Heart left ventricle (tissue), 16 donors: ENCODE results near the gene TXNDC5. TPM values are rescaled to one million over a fixed set of nuclear protein-coding genes. Genes with fewer than 3 reads are reported as not detected.

ENCODE experiments used
- ATAC-seq, 4 donors: fragments of 200-7000 bp; cut with Tn5 transposase; one replicate each; pipeline ENCODE4 v1.9.1; 2020 to 2022; ENCODE audit warnings: moderate library complexity in 4 of 4, mild to moderate bottlenecking in 3 of 4, moderate number of reproducible peaks in 1 of 4
- DNase-seq, 5 donors: peaks; one replicate each; pipeline ENCODE4 v3.0.0-alpha.2; 2020
- H3K27ac ChIP-seq, 12 donors: fragments of 200-600 bp; sonication (generic) in 4 of 12; one replicate each; pipeline versions ENCODE4 v1.5.0 to v1.8.0; 2016 to 2022; ENCODE audit warnings: mild to moderate bottlenecking in 2 of 12
- H3K27me3 ChIP-seq, 9 donors: fragments of 200-600 bp; sonication (generic) in 2 of 9; one replicate each; pipeline versions ENCODE4 v1.5.1 to v1.8.0; 2016 to 2022; ENCODE audit warnings: mild to moderate bottlenecking in 3 of 9
- H3K36me3 ChIP-seq, 9 donors: fragments of 200-600 bp; sonication (generic) in 2 of 9; one replicate each; pipeline versions ENCODE4 v1.5.0 to v1.8.0; 2018 to 2022; ENCODE audit warnings: mild to moderate bottlenecking in 2 of 9
- H3K4me1 ChIP-seq, 12 donors: fragments of 200-600 bp; sonication (generic) in 4 of 12; one replicate each; pipeline versions ENCODE4 v1.5.0 to v1.8.0; 2016 to 2022; ENCODE audit warnings: mild to moderate bottlenecking in 3 of 12
- H3K4me3 ChIP-seq, 12 donors: fragments of 200-600 bp; sonication (generic) in 4 of 12; one replicate each; pipeline versions ENCODE4 v1.5.0 to v1.8.0; 2017 to 2022; ENCODE audit warnings: mild to moderate bottlenecking in 9 of 12, moderate library complexity in 4 of 12
- H3K9me3 ChIP-seq, 12 donors: fragments of 200-600 bp; sonication (generic) in 4 of 12; one replicate each; pipeline versions ENCODE4 v1.5.0 to v1.8.0; 2016 to 2022; ENCODE audit warnings: mild to moderate bottlenecking in 1 of 12
- CTCF ChIP-seq, 12 donors: fragments of 200-600 bp; sonication (generic) in 4 of 12; IDR thresholded peaks; one replicate each; pipeline versions ENCODE4 v1.5.0 to v1.8.0; 2018 to 2022; ENCODE audit warnings: antibody characterized with exemption in 12 of 12, mild to moderate bottlenecking in 5 of 12
- POLR2A ChIP-seq, 2 donors: fragments of 450-650 bp; IDR thresholded peaks; one replicate each; pipeline ENCODE4 v1.6.1; 2017; ENCODE audit warnings: antibody characterized with exemption in 2 of 2, mild to moderate bottlenecking in 2 of 2, moderate library complexity in 2 of 2
- WGBS, 4 donors: extraction: QIAGEN DNeasy Blood & Tissue Kit in 2 of 4; methylation state at CpG; one replicate each; pipeline versions ENCODE4 v1.1.5 to v1.1.7; 2013 to 2018; 5-methylcytosine and 5-hydroxymethylcytosine counted together
- intact Hi-C, 10 donors: fragments of 100-400 bp; cut with DNase I; formaldehyde crosslinking; loops; one replicate each; pipeline versions ENCODE4 v1.11.1 to v1.14.2; 2022
- polyA plus RNA-seq, 2 donors: library from polyadenylated mRNA; stranded (reverse); fragments of 200-250 nt; gene quantifications; one replicate each; pipeline ENCODE4 v1.2.3, GENCODE V29; 2013
- total RNA-seq, 9 donors: library from RNA; depleted of rRNA in 2 of 9; stranded (reverse); fragments of >200 nt in 2 of 9; fragmentation: NEBNext Ultra II Directional in 3 of 9; extraction: Animal tissue kit (Norgen Biotek cat#: 25700) in 3 of 9; gene quantifications; one replicate each; pipeline versions ENCODE4 v1.1.0 to v1.2.4, GENCODE V29; 2016 to 2023
- donor health status: ischemic (EF 13 %, LVEDD 7.1; RV severe dilation, severe dysfunction).
- donor health status: healthy with polysubstance abuse.
- donor health status: DM: no; HTN: yes; CAD: no.
- donor health status: DM: no; HTN: no; CAD: no.
- donor health status: ischemic (EF 25% LVEDD 6.9; RV normal size, moderate dysfunction).
- donor health status: ischemic (EF 25% LVEDD 5.7; RV mildly dilated, moderate dysfunction).
- donor health status: healthy.
- donor health status: DM: yes; HTN: yes; CAD: no.
- donor health status: ischemic (EF 35%, LVEDD 5.7; RV mildly dilated, moderate dysfunction).
- donor health status: nonischemic (EF 11% LVEDD 7.7; RV severe dilation, severe dysfunction).
- donor health status: DM: yes; HTN: yes; CAD: no.
- donor health status: PGD.
- donor health status: ischemic (EF 29% LVEDD 5.4; RV normal size, mild dysfunction).
- donor health status: nonischemic (EF 23%, LVEDD 6.1; RV moderate dilation, normal function).

The TXNDC5 gene
- total and polyA plus RNA-seq, 11 donors: 20.3 to 112 (median 43.6) TPM

- TF ChIP-seq POLR2A (IDR thresholded peaks at IDR 0.05) (no peak), CTCF (IDR thresholded peaks at IDR 0.05) (no peak)
- no peaks in the 10 kb centered on the region for H3K36me3 ChIP-seq
- H3K4me1 ChIP-seq: peaks cover 0 to under 1% (median 0%) of the 10 kb centered on the region in 12 donors
- peaks cover 0 to 10% (median 3%) of the 10 kb centered on the region in 12 donors for H3K9me3 ChIP-seq
- WGBS, 4 donors: 70 to 81% (median 77%) methylated on average over 3 of the region's 3 CpGs
- intact Hi-C loops: no loop called here
- H3K4me3 ChIP-seq: no peak overlapping the region
- no peaks in the 10 kb centered on the region for H3K27me3 ChIP-seq
- ATAC-seq: no peak
- H3K27ac ChIP-seq: no peak overlapping the region
- DNase-seq: no peak
Measured at GRCh38 chr6:7841781-7842468, 68.7 kb downstream of the TXNDC5 start.

- no peak overlapping the region for H3K27ac ChIP-seq
- no peak for DNase-seq
- whole genome bisulfite sequencing, 4 donors: 88 to 96% (median 94%) methylated on average over 4 of the region's 4 CpGs
- H3K9me3 ChIP-seq: peaks cover 0 to under 1% (median 0%) of the 10 kb centered on the region in 12 donors
- H3K4me3 ChIP-seq: no peak overlapping the region
- H3K27me3 ChIP-seq: peaks cover 0 to 7% (median 0%) of the 10 kb centered on the region in 9 donors
- TF ChIP-seq POLR2A (IDR thresholded peaks at IDR 0.05) (no peak), CTCF (IDR thresholded peaks at IDR 0.05) (no peak)
- intact Hi-C loops: no loop called here
- H3K4me1 ChIP-seq: no peaks in the 10 kb centered on the region
- no peaks in the 10 kb centered on the region for H3K36me3 ChIP-seq
- no peak for ATAC-seq
Measured at GRCh38 chr6:7836371-7837026, 74.1 kb downstream of the TXNDC5 start.

- no peaks in the 10 kb centered on the region for H3K9me3 ChIP-seq
- ATAC-seq (no peak), DNase-seq (no peak)
- TF ChIP-seq POLR2A (IDR thresholded peaks at IDR 0.05): no peak
- no peak for TF ChIP-seq CTCF (IDR thresholded peaks at IDR 0.05)
- WGBS, 4 donors: 40 to 58% (median 46%) methylated on average over 4 of the region's 4 CpGs
- H3K27ac ChIP-seq: no peak overlapping the region
- no peaks in the 10 kb centered on the region for H3K36me3 ChIP-seq
- peaks cover 0 to 7% (median 0%) of the 10 kb centered on the region in 9 donors for H3K27me3 ChIP-seq
- H3K4me1 ChIP-seq: no peaks in the 10 kb centered on the region
- no peak overlapping the region for H3K4me3 ChIP-seq
- intact Hi-C loops: no loop called here
Measured at GRCh38 chr6:7833751-7834070, 76.9 kb downstream of the TXNDC5 start.

- TF ChIP-seq POLR2A (IDR thresholded peaks at IDR 0.05) (no peak), CTCF (IDR thresholded peaks at IDR 0.05) (no peak)
- ATAC-seq: peak in 1 of 4 donors; percentile 36
- Histone ChIP-seq H3K36me3 (no peaks in the 10 kb centered on the region), H3K9me3 (no peaks in the 10 kb centered on the region), H3K4me1 (peaks cover 0 to 4% (median 0%) of the 10 kb centered on the region in 12 donors), H3K4me3 (no peak overlapping the region), H3K27ac (no peak overlapping the region), H3K27me3 (peaks cover 0 to 7% (median 0%) of the 10 kb centered on the region in 9 donors)
- intact Hi-C loops: no loop called here
- no peak for DNase-seq
- 78 to 83% (median 80%) methylated on average over 9 of the region's 9 CpGs for WGBS, 4 donors
Measured at GRCh38 chr6:7832904-7833750, 77.5 kb downstream of the TXNDC5 start.
